GM18511 (cell line): Measurements from ENCODE around the gene IKZF3.
"Not testable (repeated sequence)": the region's sequence is repeated elsewhere in the genome, so short reads cannot be mapped to it uniquely, and the experiment has no call there.

ENCODE experiments used
- ATAC-seq: cut with Tn5 transposase; IDR thresholded peaks from one replicate; pipeline ENCODE4 v1.9.1; 2021; ENCODE audit warnings: mild to moderate bottlenecking, moderate library complexity; ENCODE audit not compliant: unreplicated experiment

Gene IKZF3

DNA sequence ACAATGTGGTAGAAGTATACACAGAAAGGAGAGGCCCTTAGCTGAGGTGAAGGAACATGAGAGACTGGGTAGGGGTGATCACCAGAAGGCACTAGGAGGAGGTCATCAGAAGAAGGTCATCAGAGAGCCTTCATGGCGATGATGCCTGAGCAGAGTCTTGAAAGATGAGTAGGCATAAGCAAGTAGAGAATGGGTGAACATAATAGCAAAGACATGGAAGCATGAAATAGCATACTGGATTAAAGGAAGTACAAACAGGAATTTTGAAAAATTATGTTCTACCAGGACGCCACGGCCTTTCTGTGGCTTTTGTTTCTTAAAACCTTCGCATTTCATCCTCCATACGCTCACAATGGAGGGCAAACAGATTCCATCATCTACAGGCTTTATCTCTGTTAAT lies 2.9 kb downstream of the IKZF3 start:
- ATAC-seq, result no peak

DNA sequence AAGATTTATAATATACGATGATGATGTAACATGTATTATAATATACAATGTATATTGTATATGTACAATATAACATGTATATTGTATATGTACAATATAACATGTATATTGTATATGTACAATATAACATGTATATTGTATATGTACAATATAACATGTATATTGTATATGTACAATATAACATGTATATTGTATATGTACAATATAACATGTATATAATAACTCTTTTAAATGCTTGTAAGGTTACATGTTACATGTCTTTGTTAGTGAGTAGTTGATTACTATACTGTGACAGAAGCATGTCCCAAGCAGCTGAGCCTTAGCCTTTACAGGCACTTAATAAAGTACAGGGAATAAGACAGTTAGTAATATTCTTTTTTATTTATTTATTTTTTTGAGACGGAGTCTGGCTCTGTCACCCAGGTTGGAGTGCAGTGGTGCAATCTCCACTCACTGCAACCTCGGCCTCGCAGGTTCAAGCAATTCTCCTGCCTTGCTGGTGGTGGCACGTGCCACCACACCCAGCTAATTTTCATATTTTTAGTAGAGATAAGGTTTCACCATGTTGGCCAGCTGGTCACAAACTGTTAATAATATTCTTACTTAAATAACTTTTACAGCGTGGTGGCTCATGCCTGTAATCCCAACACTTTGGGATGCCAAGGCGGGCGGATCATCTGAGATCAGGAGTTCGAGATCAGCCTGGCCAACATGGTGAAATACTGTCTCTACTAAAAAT lies 8.0 kb downstream of the IKZF3 start:
- not testable (repeated sequence) for ATAC-seq

DNA sequence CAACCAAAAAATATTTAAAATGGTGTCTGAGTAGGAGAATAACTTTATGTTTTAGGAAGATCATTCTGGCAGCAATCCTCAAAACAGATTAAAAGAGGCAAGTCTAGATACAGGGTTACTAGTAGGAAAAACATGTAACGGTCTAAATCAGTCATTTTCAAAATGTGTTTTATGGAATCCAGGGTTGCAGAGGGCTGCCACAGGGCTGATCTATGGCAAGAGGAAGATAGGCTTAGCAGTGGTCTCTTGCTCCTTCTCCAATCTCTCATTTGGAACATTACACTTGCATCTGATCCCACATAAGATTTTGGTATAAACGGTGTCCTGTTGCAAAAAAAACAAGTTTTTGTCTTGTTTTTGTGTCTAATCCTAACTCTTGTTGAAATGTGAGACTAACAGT lies 9.2 kb downstream of the IKZF3 start:
- ATAC-seq, result no peak

DNA sequence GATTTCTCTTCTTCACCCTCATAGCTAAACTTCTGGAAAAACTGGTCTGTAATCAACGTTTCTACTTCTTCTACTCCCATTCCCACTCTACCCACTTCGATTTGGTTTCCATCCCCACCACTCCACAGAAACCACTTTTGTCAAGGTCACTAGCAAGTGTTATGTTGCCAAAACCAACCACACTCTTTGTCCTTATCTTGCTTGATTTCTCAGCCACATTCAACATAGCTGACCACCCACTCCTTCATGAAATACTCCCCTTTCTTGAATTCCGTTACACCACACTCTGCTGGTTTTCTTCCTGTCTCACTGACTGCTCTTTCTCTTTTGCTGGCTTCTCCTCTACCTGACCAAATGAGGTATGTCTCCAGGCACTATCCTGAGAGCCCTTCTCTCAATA lies 11.9 kb downstream of the IKZF3 start:
- no peak for ATAC-seq

DNA sequence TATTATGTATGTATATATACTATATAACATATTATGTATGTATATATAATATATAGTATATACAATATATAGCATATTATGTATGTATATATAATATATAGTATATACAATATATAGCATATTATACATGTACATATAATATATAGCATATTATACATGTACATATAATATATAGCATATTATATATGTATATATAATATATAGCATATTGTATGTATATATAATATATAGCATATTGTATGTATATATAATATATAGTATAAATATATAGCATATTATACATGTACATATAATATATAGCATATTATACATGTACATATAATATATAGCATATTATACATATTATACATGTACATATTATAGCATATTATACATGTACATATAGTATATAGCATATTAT lies 13.9 kb downstream of the IKZF3 start:
- ATAC-seq, result not testable (repeated sequence)

DNA sequence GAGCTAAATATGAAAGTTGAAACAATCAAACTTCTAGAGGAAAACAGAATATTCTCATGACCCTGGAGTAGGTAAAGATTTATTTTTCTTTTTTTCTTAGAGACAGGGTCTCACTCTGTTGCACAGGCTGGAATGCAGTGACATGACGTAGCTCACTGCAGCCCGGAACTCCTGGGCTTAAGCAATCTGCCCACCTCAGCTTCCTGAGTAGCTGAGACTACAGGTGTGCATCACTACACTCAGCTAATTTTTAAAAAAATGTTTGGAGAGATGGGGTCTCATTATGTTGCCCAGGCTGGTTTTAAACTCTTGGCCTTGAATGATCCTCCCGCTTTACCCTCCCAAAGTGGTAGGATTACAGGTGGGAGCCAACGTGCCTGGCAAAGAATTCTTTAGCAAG lies 15.5 kb downstream of the IKZF3 start:
- ATAC-seq, result no peak

DNA sequence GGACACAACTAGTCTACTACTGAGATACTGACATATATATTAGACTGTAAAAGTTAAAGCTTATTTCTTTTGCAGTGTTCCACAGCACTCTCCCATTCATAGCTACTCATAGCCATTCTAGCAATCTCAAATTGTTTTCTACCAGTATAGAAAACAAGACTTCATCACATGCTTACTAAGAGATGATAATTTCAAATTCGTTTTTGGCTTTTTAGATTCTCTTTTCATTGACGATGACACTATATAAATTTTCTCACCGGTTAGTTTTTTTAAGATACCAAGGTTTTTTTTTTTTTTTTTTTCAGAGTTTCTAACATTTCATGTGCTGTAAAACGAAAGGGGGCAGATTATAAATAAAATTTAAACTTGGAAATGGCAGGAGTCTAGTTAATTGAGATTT lies 17.9 kb downstream of the IKZF3 start:
- ATAC-seq, result no peak

DNA sequence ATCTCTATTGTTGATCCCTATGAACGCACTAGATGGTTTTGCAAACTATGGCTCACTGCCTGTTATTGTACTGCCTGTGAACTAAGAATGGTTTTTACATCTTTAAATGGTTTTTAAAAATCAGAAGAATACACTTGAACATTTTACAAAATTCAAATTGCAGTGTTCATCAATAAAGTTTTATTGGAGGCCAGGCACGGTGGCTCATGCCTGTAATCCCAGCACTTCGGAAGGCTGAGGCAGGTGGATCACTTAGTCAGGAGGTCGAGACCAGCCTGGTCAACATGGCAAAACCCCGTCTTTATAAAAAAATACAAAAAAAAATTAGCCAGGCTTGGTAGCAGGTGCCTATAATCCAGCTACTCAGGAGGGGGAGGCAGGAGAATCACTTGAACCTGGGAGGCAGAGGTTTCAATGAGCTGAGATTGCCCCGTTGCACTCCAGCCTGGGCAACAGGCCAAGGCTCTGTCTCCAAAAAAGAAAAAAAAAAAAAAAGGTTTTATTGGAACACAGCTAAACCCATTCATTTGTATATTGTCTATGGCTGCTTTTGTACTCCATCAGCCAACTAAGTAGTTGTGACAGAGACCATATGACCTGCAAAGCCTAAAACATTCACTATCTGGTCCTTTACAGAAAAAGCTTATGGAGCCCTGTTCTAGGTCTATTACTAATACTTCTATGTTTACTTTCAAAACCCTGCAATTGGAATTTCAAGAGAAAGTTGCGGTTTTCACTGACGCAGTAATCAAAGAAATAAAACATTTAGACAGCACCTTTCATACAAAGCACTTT lies 18.9 kb downstream of the IKZF3 start:
- ATAC-seq, result no peak

DNA sequence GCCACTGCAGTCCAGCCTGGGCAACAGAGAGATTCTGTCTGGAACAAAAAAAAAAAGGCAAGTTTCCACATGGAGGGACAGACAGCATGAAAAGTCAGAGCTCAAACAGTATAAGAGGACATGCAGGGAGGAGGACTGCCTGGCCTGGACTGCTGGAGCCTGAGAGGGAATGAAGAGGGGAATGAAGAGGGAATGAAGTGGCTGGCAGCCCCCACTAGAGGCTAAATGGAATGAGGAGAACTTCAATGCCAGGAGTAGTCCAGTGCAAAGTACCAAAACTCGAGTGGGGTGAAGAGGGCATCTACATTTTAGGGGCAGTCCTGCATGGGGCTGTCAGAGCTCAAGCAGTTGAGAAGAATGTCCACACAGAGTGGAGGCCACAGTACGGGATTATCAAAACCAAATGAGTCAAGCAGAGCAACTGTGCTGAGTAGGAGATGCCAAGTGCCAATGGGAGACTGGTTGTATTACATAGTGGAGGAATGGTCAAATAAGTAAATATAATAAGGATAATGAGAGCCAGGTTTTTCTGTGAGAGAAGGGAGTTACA lies 22.9 kb downstream of the IKZF3 start:
- no peak for ATAC-seq

DNA sequence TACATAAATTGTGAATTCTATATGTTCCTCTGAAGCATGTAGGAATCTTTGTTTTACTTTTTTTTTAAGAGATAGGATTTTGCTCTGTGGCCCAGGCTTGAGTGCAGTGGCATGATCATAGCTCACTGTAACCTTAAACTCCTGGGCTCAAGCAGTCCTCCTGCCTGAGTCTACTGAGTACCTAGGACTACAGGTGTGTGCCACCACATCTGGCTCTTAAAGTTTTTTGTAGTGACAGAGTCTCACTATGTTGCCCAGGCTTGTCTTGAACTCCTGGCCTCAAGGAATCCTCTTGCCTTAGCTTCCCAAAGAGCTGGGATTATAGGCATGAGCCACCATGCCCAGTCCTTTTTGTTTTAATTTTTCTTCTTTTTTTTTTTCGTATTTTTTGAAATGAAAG lies 25.3 kb downstream of the IKZF3 start:
- ATAC-seq, result no peak

DNA sequence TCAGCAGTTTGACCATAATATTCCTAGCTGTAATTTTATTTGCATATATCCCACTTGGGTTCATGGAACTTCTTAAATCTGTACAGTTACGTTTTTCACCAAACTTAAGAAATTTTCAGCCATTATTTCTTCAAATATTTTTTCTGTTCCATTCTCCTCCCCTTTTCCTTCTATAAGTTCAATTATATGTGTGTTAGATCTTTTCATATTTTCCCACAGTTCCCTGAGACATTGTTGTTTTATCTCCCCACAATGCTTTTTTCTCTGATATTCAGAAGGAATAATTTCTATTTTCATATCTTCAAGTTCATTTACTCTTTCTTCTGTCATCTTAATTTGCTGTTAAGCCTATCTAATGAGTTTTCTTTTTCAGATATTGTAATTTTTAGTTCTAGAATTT lies 26.1 kb downstream of the IKZF3 start:
- no peak for ATAC-seq

DNA sequence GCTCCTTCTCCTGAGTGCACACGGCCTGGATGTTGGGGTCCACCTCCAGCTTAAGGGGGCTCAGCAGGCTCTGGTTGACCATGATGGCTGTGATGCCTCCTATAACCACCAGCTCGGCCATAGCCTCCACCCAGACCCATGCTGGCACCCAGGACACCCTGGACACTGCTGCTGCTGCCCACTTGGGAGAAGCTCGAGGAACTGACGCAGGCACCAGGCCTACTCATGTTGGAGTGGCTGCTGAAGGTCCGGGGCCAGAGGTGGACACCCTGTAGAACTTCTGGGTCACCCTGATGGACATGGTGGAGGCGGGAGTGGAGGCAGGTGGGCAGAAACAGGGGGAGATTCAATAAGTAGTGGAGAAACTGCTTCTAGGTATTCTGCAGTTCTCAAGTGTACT lies 28.0 kb downstream of the IKZF3 start:
- ATAC-seq, result no peak

DNA sequence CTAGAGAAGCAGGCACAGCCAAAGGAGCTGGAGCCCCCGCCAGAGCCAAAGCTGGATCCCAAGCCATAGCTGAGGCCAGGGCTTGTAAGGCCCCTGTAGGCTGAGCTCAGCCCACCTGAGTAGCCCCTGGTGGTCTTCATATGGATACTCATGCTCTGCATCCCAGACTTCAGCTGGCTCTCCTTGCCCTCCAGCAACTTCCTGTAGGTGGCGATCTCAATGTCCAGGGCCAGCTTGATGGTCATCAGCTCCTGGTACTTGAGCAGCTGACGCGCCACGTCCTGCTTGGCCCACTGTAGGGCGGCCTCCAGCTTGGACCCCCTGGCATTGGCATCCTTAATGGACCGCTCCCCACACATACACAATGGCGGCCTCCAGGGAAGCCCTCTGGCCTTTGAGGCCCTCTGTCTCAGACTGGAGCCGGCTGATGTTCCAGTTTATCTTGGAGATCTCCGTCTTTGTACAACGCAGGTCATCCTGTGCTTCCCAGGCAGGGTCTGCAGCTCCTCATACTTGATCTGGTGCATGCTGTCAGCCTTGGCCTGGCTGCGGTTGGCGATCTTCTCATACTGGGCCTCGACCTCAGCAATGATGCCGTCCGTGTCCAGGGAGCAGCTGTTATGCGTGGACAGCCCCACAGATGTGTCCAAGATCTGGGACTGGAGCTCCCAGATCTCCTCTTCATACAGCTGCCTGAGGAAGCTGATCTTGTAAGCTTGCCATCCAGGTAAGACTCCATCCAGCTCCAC lies 28.9 kb downstream of the IKZF3 start:
- no peak for ATAC-seq

DNA sequence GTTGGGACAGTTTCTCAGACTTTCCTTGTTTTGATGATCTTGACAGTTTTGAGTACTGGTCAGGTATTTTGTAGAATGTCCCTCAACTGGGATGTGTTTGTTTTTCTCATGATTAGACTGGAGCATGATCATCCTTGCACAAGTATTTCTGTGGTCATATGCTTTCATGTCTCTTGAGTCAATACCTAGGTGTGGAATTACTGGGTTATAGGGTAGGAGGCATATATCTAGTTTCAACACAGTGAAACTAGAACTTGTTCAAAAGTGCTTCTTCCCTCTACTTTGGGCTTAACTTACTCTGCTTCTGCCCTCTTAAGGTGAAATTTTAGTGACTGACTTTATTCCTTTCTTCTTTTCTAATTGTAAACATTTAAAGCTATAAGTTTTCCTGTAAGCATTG lies 30.1 kb downstream of the IKZF3 start:
- no peak for ATAC-seq

DNA sequence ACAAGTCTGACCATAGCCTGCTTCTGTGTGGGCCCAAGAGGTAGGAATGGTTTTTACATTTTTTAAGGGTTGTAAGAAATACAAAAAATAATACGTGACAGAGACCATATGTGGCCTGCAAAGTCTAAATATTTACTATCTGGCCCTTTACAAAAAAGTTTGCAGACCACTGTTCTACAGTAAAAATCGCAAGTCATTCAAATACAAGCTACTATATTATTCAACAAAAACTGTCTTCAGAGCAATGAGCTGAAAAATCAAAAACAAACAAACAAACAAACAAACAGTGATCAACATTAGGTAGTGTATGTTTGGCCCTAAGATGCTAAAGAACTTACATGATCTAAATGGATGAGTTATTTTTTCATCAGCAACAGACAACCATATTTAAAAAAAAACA lies 32.5 kb downstream of the IKZF3 start:
- no peak for ATAC-seq

DNA sequence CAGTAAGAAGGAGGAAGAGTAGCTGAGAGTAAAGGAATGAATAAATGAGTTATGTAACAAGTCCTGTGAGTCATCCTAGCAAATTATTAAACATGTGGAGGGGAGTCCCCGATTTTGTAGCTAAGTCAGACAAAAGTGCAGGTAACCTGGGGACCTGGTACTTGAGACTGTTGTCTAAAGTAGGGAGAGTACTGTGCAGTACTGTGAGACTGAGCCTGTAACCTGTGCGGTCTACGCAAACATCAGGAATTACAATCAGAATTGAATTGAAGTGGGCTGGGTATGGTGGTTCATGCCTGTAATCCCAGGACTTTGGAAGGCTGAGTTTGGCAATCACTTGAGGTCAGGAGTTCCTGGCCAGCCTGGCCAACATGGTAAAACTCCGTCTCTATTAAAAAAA lies 35.7 kb downstream of the IKZF3 start:
- no peak for ATAC-seq

DNA sequence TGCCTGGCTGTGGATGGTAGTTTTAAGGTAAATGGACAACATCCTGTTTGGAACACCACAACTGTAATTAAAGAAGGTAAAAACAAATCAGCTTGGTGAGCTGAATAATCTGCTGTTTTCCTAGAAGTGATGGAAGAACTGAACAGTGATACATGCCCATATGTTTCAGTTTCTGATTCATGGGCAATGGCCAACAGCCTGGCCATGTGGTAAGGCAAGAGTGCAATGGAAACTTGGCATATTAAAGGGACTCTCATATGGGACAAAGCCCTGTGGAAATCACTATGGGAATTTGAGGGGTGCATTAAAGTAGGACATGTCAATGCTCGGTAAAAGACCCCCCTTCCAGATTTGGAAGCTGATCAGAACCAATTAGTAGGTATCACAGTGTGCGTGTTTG lies 37.8 kb downstream of the IKZF3 start:
- no peak for ATAC-seq

DNA sequence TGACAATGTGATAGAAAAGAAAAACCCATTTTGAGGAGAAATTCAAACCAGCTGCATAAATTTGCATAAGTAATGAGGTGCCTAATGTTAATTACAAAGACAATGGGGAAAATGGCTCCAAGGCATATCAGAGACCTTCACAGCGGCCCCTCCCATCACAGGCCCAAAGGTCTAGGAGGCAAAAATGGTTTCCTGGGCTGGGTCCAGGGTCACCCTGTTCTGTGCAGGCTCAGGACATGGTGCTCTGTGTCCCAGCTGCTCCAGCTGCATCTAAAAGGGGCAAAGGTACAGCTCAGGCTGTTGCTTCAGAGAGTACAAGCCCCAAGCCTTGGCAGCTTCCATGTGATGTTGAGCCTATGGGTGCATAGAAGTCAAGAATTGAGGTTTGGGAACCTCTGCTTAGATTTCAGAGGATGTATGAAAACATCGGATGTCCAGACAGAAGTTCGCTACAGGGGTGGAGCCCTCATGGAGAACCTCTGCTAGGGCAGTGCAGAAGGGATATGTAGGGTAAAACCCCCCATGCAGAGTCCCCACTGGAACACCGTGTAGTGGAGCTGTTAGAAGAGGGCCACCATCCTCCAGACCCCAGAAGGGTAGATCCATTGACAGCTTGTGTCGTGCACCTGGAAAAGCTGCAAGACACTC lies 40.6 kb downstream of the IKZF3 start:
- ATAC-seq, result no peak

DNA sequence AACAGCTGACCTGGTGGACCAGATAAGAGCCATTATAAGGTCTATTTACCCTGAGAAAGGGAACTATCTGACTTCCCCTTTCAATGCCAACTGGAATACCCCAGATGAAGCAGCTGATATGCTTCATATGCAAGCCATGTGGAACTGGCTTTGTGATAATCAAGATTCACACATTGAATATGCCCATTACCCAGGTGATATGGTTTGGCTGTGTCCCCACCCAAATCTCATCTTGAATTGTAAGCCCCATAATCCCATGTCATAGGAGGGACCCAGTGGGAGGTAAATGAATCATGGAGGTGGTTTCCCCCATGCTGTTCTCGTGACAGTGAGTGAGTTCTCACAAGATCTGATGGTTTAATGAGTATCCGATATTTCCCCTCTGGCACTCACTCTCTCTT lies 42.1 kb downstream of the IKZF3 start:
- no peak for ATAC-seq

DNA sequence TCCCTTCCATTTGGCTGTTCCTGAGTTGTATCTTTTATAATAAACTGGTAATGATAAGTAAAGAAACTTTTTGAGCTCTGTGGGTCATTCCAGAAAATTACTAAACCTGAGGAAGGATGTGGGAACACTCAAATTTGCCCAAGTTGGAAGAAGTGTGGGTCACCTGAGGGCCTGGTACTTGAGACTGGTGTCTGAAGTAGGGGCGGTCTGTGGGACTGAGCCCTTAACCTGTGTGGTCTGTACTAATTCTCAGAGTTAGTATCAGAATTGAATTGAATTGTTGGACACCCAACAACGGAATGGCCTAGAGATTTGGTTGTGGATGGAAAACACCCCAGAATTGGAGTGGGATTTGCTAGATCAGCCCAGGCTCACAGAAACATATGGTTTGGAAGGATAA lies 43.1 kb downstream of the IKZF3 start:
- no peak for ATAC-seq

DNA sequence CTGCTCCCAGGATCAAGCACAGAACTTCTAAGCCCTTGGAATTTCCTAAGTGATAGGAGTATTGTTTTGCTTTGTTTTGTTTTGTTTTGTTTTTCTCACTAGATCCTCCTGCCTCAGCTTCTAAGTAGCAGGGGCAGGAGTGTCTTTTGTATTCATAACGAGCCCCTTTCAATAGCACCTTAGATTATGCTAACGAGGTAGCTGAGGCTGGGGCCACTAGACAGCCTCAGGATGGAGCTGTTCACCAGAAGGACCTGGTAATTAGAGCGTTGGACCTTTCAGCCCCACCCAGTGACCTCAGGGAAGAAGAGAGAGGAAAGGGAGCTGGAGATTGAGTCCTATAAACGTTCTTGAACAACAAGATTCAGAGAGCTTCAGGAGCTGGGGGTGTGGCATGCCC lies 43.6 kb downstream of the IKZF3 start:
- ATAC-seq, result no peak
